ENCODE data around the gene TAMALIN.

Gene TAMALIN

GRCh38 chr12:52037248-52037861 is 30.6 kb downstream of the TAMALIN start:
- no peak for FAIRE-seq

- no peak for FAIRE-seq
These were observed 31.7 kb downstream of the TAMALIN start for GRCh38 chr12:52038447-52038846.

GRCh38 chr12:52041035-52041434 is 34.3 kb downstream of the TAMALIN start:
- no peak for FAIRE-seq

- no peak for FAIRE-seq
These were observed 35.0 kb downstream of the TAMALIN start for GRCh38 chr12:52041695-52042123.

GRCh38 chr12:52042706-52043385 is 36.1 kb downstream of the TAMALIN start:
- no peak for FAIRE-seq

- FAIRE-seq = no peak
These were observed 36.9 kb downstream of the TAMALIN start for GRCh38 chr12:52043386-52044212.

GRCh38 chr12:52044292-52044983 is 37.7 kb downstream of the TAMALIN start:
- no peak for FAIRE-seq

GRCh38 chr12:52045794-52046199 is 39.1 kb downstream of the TAMALIN start:
- no peak for FAIRE-seq

GRCh38 chr12:52046859-52047258 is 40.1 kb downstream of the TAMALIN start:
- no peak for FAIRE-seq

- no peak for FAIRE-seq
These were observed 42.5 kb downstream of the TAMALIN start for GRCh38 chr12:52049286-52049685.

- FAIRE-seq = no peak
These were observed 42.9 kb downstream of the TAMALIN start for GRCh38 chr12:52049688-52050087.

GRCh38 chr12:52050116-52050757 is 43.5 kb downstream of the TAMALIN start:
- FAIRE-seq = no peak

GRCh38 chr12:52050758-52051541 is 44.2 kb downstream of the TAMALIN start, which contains the start of gene NR4A1:
TSS of gene NR4A1 (plus strand) at chr12:52051442. CDS start at chr12:52054329, 2,887 bp downstream.
- FAIRE-seq = no peak

- no peak for FAIRE-seq
These were observed 45.9 kb downstream of the TAMALIN start for GRCh38 chr12:52052468-52053186.

- no peak for FAIRE-seq
These were observed 46.9 kb downstream of the TAMALIN start for GRCh38 chr12:52053536-52054209.

GRCh38 chr12:52054231-52054832 is 47.6 kb downstream of the TAMALIN start:
- no peak for FAIRE-seq

- FAIRE-seq = no peak
These were observed 48.3 kb downstream of the TAMALIN start for GRCh38 chr12:52054833-52055730.

All from colon (tissue), 2 donors.